Activated CD8-positive, alpha-beta memory T cell treated with anti-CD3 and anti-CD28 coated beads, Interleukin-2, amount 10 ng/mL, durations not matched to agents 7 days and 5 days (primary cell): Measurements from ENCODE around the gene RAB36. TPM values are rescaled to one million over a fixed set of nuclear protein-coding genes. Genes with fewer than 3 reads are reported as not detected.

Experiments
- ATAC-seq: fragments of 150-1000 bp; cut with Tn5 transposase; one replicate; pipeline ENCODE4 v1.10.0; 2021; ENCODE audit warnings: moderate library complexity
- CTCF ChIA-PET: fragments of 350-600 bp; sonication (Branson Sonifier 250); formaldehyde crosslinking; loops from one replicate; lab custom pipeline; 2021; ENCODE audit warnings: antibody characterized with exemption; lab: Charles Lee
- DNase-seq: peaks from one replicate; pipeline ENCODE4 v3.0.0-alpha.2; 2020
- H3K27ac Mint-ChIP-seq: one replicate; pipeline ENCODE4 v1.8.0; 2021; ENCODE audit warnings: mild to moderate bottlenecking, mixed read lengths
- H3K27me3 Mint-ChIP-seq: one replicate; pipeline ENCODE4 v1.8.0; 2021; ENCODE audit warnings: mixed read lengths
- H3K36me3 Mint-ChIP-seq: one replicate; pipeline ENCODE4 v1.8.0; 2021; ENCODE audit warnings: mild to moderate bottlenecking, mixed read lengths
- H3K4me1 Mint-ChIP-seq: one replicate; pipeline ENCODE4 v1.8.0; 2021; ENCODE audit warnings: mixed read lengths
- H3K4me3 Mint-ChIP-seq: one replicate; pipeline ENCODE4 v1.8.0; 2021; ENCODE audit warnings: mild to moderate bottlenecking, moderate library complexity, mixed read lengths
- H3K9me3 Mint-ChIP-seq: one replicate; pipeline ENCODE4 v1.8.0; 2022; ENCODE audit warnings: low read depth, mixed read lengths
- total RNA-seq, 2 experiments: library from RNA; stranded (reverse); gene quantifications; one replicate each; pipeline ENCODE4 v1.2.3, GENCODE V29; 2021

RAB36 gene
- total RNA-seq, 2 experiments from 2014 or later, result 0.26 to 0.37 TPM

DNA sequence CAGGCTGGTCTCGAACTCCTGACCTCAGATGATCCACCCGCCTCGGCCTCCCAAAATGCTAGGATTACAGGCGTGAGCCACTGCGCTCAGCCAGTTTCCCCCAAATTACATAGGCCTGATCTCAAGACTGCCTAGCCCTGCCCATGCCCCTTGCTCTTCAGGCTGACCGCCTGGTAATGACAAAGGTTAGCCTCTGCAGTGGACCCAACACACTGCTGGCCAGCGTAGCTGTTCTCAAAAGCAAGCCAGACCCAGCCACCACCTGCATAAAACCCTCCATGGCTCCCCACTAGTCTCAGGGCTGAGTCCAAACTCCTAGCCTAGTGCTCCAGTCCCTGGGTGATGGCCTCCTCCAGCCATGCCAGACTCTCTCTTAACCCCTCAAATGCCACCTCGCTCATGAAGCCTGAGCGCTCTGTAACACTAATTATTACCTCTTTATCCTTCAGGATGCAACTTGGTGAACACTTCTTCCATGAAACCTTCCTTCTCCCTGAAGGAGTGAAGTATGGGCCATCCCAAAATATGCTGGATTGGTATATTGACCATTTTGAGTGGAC, 2.7 kb upstream of the RAB36 start:
- DNase-seq (no peak), ATAC-seq (no peak)
- Mint-ChIP-seq H3K36me3 (no peaks in the 10 kb centered on the region), H3K27me3 (no peaks in the 10 kb centered on the region), H3K4me3 (peak overlapping the region; percentile 68), H3K9me3 (no peaks in the 10 kb centered on the region), H3K4me1 (peaks cover 54% of the 10 kb centered on the region), H3K27ac (peak overlapping the region; percentile 84)
- CTCF ChIA-PET, result interaction anchor here (1.1 to 2.2 kb wide), 3 partner anchors 35 to 183 kb away, joined by 7 to 9 read pairs (median 7); no protein-coding TSS in a partner anchor

- peak overlapping the region; percentile 84 for H3K27ac Mint-ChIP-seq
- no peak overlapping the region for H3K4me3 Mint-ChIP-seq
- CTCF ChIA-PET, result interaction anchor here (1.0 kb wide), 1 partner anchor 35 kb away, joined by 3 read pairs; no protein-coding TSS in a partner anchor
- DNase-seq (no peak), ATAC-seq (no peak)
- H3K9me3 Mint-ChIP-seq, result no peaks in the 10 kb centered on the region
- no peaks in the 10 kb centered on the region for H3K27me3 Mint-ChIP-seq
- no peaks in the 10 kb centered on the region for H3K36me3 Mint-ChIP-seq
- peaks cover 49% of the 10 kb centered on the region for H3K4me1 Mint-ChIP-seq
Observed at GRCh38 chr22:23143119-23143518, 2.2 kb upstream of the RAB36 start.

GRCh38 chr22:23144432-23144831, 845 bp upstream of the RAB36 start:
- H3K9me3 Mint-ChIP-seq, result no peaks in the 10 kb centered on the region

DNA sequence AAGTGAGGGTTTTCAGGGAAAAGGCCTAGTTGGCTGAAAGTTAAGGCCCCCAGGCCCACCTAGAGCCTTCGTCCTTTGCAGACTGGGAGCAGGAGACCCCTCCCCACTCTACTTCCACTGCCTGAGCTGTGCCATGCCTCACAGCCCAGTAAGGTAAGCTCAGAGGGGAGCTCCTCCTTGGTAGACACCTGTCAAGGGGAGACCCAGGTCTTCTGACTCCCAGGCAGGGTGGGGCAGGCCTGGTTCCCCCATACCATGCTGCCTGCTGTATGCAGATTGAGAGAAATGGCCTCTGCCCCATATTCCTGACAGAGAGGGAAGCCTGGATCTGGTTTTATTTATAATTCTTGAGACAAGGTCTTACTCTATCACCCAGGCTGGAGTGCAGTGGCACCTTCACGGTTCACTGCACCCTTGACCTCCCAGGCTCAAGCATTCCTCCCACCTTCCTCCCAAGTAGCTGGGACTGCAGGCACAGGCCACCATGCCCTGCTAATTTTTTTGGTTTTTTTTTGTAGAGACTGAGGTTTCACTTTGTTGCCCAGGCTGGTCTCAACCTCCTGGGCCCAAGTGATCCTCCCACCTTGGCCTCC, 697 bp downstream of the RAB36 start:
- Mint-ChIP-seq H3K4me3 (no peak overlapping the region), H3K27ac (no peak overlapping the region), H3K27me3 (no peaks in the 10 kb centered on the region), H3K9me3 (no peaks in the 10 kb centered on the region), H3K36me3 (no peaks in the 10 kb centered on the region), H3K4me1 (peaks cover 29% of the 10 kb centered on the region)
- CTCF ChIA-PET, result interaction anchor here (0.9 to 2.5 kb wide), 7 partner anchors 10 to 393 kb away, joined by 3 to 13 read pairs (median 4); no protein-coding TSS in a partner anchor
- DNase-seq (no peak), ATAC-seq (no peak)

More at GRCh38 chr22:23144432-23144831, 845 bp upstream of the RAB36 start:
- Mint-ChIP-seq H3K27me3 (no peaks in the 10 kb centered on the region), H3K36me3 (no peaks in the 10 kb centered on the region), H3K27ac (no peak overlapping the region), H3K4me1 (peaks cover 40% of the 10 kb centered on the region), H3K4me3 (no peak overlapping the region)
- CTCF ChIA-PET, result interaction anchor here (1.0 to 2.5 kb wide), 6 partner anchors 12 to 142 kb away, joined by 3 to 13 read pairs (median 3); no protein-coding TSS in a partner anchor
- no peak for ATAC-seq
- no peak for DNase-seq

DNA sequence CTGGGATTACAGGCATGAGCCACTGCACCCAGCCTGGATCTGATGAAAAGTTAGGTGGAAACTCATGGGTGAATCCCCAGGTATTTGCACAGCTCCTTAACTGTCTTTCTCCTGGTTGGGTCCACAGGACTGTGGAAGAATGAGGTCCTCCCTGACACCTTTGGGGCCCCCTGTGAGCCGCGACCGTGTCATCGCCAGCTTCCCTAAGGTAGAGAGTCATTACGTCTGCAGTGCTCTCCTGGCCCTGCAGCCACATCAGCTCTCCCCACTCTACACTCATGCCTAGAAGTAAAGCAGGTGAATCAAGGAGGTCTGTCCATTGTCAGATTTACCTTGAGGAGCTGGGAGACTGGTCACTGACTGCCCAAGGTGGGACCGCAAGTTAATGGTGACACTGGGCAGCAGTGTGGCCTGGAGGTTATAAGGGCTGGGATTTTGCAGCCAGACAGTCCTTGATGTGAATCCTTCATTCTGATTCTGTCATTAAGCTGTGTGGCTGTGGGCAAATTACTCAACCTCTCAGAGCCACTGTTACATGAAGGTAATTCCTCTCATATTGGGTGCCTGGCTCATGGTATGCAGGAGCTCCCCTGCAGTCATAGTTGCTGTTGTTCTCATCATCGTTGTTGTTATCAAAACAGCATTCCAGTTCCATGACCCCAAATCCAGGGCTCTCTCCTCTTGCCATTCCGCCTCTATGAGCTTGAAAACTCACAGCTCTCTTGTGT, 1.4 kb downstream of the RAB36 start:
- CTCF ChIA-PET, result interaction anchor here (0.8 to 2.0 kb wide), 7 partner anchors 9 to 394 kb away, joined by 3 to 7 read pairs (median 3); no protein-coding TSS in a partner anchor
- Mint-ChIP-seq H3K9me3 (no peaks in the 10 kb centered on the region), H3K4me1 (peaks cover 25% of the 10 kb centered on the region), H3K27me3 (no peaks in the 10 kb centered on the region), H3K4me3 (no peak overlapping the region), H3K36me3 (no peaks in the 10 kb centered on the region), H3K27ac (no peak overlapping the region)
- no peak for DNase-seq
- no peak for ATAC-seq

- Mint-ChIP-seq H3K36me3 (no peaks in the 10 kb centered on the region), H3K9me3 (no peaks in the 10 kb centered on the region), H3K27me3 (no peaks in the 10 kb centered on the region), H3K27ac (no peak overlapping the region), H3K4me1 (peaks cover 19% of the 10 kb centered on the region), H3K4me3 (no peak overlapping the region)
- ATAC-seq, result no peak
- no peak for DNase-seq
- CTCF ChIA-PET, result interaction anchor here (0.8 to 2.4 kb wide), 3 partner anchors 134 to 395 kb away, joined by 3 to 8 read pairs (median 5); no protein-coding TSS in a partner anchor
Observed at GRCh38 chr22:23147617-23148387, 2.5 kb downstream of the RAB36 start.

DNA sequence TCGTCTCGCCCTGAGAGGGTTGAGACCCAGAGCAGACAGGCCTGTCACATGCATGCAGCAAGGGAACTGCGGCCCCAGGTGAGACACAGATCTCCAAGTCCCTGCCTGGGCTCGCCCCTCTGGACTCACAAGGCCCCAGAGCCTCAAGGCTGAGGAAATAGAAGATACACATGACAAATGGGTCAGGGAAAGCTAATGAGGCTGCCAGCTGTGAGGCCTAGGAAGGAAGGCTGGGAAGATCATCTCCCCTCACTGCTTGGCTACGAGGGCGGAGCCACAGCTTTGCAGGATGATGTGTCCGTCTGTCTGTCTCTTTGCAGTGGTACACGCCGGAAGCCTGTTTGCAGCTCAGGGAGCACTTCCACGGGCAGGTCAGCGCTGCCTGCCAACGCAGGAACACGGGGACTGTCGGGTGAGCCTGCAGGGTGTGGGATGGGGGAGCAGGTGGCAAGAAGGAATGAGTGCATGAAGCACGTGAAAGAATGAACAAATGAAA, 4.5 kb downstream of the RAB36 start:
- Mint-ChIP-seq H3K4me1 (peaks cover 16% of the 10 kb centered on the region), H3K27me3 (no peaks in the 10 kb centered on the region), H3K4me3 (no peak overlapping the region), H3K36me3 (no peaks in the 10 kb centered on the region), H3K27ac (no peak overlapping the region), H3K9me3 (no peaks in the 10 kb centered on the region)
- CTCF ChIA-PET, result interaction anchor here (2.4 kb wide), 1 partner anchor 132 kb away, joined by 8 read pairs; no protein-coding TSS in a partner anchor
- ATAC-seq, result no peak
- no peak for DNase-seq

- Mint-ChIP-seq H3K27ac (no peak overlapping the region), H3K27me3 (no peaks in the 10 kb centered on the region), H3K4me3 (no peak overlapping the region), H3K9me3 (no peaks in the 10 kb centered on the region), H3K36me3 (no peaks in the 10 kb centered on the region), H3K4me1 (peaks cover 8% of the 10 kb centered on the region)
- no peak for ATAC-seq
- DNase-seq, result no peak
- CTCF ChIA-PET, result no interaction called here
Observed at GRCh38 chr22:23150762-23151161, 5.5 kb downstream of the RAB36 start.

DNA sequence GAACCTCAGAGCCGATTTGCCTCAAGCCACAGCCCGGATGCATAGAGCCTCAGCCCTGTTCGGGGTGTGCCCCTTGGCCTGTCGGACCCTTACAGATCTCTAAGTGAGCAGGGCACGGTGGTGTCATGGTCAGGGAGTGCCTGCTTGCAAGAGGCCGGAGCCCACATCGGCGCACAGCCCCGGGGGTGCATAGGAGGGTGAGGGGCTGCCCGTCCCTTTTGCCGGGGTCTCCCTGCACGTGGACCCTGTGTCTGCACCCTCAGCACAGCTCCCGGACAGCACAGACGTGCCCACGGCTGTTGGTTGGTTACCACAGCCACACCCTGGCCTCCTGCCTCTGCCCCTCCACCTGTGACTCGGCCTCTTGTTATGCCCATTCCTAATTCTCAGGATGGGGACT, 6.5 kb downstream of the RAB36 start:
- no peak overlapping the region for H3K4me3 Mint-ChIP-seq
- no peak overlapping the region for H3K27ac Mint-ChIP-seq
- peaks cover 8% of the 10 kb centered on the region for H3K4me1 Mint-ChIP-seq
- ATAC-seq, result no peak
- no peaks in the 10 kb centered on the region for H3K27me3 Mint-ChIP-seq
- DNase-seq, result no peak
- CTCF ChIA-PET, result no interaction called here
- H3K9me3 Mint-ChIP-seq, result no peaks in the 10 kb centered on the region
- no peaks in the 10 kb centered on the region for H3K36me3 Mint-ChIP-seq

GRCh38 chr22:23152238-23153114, 7.2 kb downstream of the RAB36 start:
- Mint-ChIP-seq H3K9me3 (no peaks in the 10 kb centered on the region), H3K27ac (peak overlapping the region; percentile 38), H3K4me3 (no peak overlapping the region), H3K27me3 (no peaks in the 10 kb centered on the region), H3K36me3 (no peaks in the 10 kb centered on the region), H3K4me1 (peaks cover 8% of the 10 kb centered on the region)
- CTCF ChIA-PET, result interaction anchor here (0.9 kb wide), 1 partner anchor 11 kb away, joined by 4 read pairs; no protein-coding TSS in a partner anchor
- DNase-seq (no peak), ATAC-seq (no peak)

DNA sequence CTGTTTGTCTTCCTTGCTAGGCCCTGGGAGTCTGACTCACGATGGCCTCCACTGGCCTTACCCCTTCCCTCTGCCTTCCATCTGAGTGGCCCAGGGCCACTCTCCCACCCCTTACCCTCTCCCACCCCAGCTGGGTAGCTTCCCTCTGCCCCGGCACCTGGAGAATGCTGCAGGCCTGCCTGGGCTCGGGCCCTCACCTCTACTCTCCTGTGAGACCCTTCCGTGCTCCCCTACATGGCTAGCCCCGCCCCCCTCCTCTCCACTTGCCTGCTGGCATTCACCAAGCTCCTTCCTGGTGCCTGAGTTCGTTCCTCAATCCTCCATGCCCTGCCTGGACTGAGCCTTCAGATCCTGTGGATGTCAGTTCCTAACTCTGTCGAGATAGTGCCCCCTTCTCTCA, 8.7 kb downstream of the RAB36 start:
- H3K4me3 Mint-ChIP-seq, result no peak overlapping the region
- no peak for ATAC-seq

DNA sequence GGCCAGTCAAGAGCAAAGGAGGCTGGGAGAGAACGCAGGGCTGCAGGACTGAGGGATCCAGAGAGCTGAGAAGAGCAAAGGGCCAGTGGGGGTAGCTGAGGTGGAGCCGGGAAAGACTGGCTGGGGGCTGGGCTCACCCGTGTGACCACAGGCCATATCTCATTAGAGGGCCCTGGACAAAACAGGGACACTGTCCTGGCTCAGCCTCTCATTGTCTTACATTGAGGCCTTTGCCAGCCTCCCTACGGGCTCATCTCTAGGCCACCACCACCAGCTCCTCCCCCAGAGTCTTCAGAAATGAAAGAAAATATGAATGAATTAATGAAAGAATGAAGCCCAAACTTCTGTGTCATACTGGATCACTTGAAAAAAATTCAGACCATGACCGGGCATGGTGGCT, 9.2 kb downstream of the RAB36 start:
- DNase-seq (no peak), ATAC-seq (no peak)
- CTCF ChIA-PET, result interaction anchor here (1.8 to 2.8 kb wide), 2 partner anchors 128 to 197 kb away, joined by 6 to 10 read pairs; no protein-coding TSS in a partner anchor
- H3K36me3 Mint-ChIP-seq, result no peaks in the 10 kb centered on the region
- no peaks in the 10 kb centered on the region for H3K27me3 Mint-ChIP-seq
- peaks cover 8% of the 10 kb centered on the region for H3K4me1 Mint-ChIP-seq
- no peaks in the 10 kb centered on the region for H3K9me3 Mint-ChIP-seq
- no peak overlapping the region for H3K27ac Mint-ChIP-seq
- no peak overlapping the region for H3K4me3 Mint-ChIP-seq

More for the DNA sequence above, 8.7 kb downstream of the RAB36 start:
- H3K36me3 Mint-ChIP-seq, result no peaks in the 10 kb centered on the region
- H3K27ac Mint-ChIP-seq, result no peak overlapping the region
- H3K27me3 Mint-ChIP-seq, result no peaks in the 10 kb centered on the region
- CTCF ChIA-PET, result interaction anchor here (0.8 to 2.8 kb wide), 3 partner anchors 19 to 197 kb away, joined by 3 to 10 read pairs (median 6); no protein-coding TSS in a partner anchor
- DNase-seq, result no peak
- H3K9me3 Mint-ChIP-seq, result no peaks in the 10 kb centered on the region
- H3K4me1 Mint-ChIP-seq, result peaks cover 8% of the 10 kb centered on the region
